PC-3 (cell line): Measurements from ENCODE around the gene TOP2B.

Source experiments
- CTCF ChIP-seq: fragments of 300-600 bp; sonication (generic); conservative IDR thresholded peaks from 2 replicates; pipeline ENCODE4 v1.5.1; 2017; ENCODE audit warnings: antibody characterized with exemption, low read depth, mild to moderate bottlenecking, low read length
- EZH2 ChIP-seq: fragments of 300-600 bp; sonication (generic); IDR thresholded peaks from one replicate; pipeline ENCODE4 v1.6.1; 2017; ENCODE audit warnings: antibody characterized with exemption, mild to moderate bottlenecking, low read length; ENCODE audit not compliant: unreplicated experiment
- EZH2phosphoT487 ChIP-seq: fragments of 300-600 bp; sonication (generic); IDR thresholded peaks from 2 replicates; pipeline ENCODE4 v1.6.1; 2018; ENCODE audit warnings: mild to moderate bottlenecking, antibody characterized with exemption, low read length, borderline replicate concordance

DNA sequence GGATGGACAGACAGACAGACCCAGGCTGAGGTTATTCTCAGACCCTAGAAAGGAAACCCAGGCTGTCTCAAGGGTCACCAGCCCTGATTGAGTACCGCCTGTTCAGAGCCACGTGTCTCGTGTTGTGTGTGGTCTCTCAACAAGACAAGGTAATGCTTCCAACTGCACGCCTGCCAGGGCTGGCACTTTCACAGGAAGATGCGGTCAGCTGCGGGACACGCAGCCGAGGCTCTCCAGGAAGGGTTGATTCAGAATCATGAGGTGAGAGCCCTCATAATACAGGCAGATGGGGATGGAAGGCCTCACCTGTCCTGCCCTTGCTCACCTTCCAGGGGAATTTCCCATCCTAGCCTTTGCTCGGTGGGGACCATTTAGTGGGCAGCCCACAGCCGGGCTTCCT is 81.4 kb downstream of the TOP2B start:
- TF ChIP-seq EZH2phosphoT487 (no peak), CTCF (no peak), EZH2 (no peak)
